Measurements from ENCODE around the gene OTOA.
"Not testable (repeated sequence)": the region's sequence is repeated elsewhere in the genome, so short reads cannot be mapped to it uniquely, and the experiment has no call there.

The OTOA gene

DNA sequence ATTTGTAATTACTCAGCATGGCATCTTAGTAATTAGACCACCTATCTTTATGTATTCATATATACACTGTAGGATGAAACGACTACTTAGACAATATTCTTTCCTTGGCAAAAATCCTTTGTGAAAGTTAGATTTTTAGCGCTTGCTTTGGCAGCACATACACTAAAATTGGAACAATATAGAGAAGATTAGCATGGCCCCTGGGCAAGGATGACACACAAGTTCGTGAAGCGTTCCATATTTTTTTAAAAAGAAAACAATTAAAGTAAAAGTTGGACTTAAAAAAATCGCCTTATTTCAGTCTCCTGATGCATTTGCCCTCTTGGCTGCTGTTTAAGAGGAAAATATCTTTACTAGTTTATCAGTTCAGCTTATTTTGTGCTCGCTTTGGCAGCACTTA is 21.9 kb upstream of the OTOA start:
- no peak for DNase-seq (ENCODE audit: low read depth)

DNA sequence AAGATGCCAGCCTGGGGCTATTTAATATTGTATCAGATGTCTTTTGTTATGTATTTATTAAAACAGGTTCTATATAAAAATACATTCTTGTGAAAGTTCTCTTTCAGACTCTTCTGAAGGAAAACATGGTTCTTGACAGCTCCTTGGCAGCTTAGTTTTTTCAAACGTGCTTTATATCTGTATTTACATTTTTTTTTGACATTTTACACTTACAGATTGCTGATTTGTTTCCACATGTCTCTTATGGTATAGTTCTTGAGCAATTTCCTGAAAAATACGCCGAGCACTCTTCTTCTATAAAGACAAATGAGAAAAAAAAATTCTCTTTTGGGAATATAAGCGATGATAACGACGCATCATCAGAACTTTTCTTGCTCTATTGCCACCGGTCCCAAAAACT is 20.9 kb upstream of the OTOA start:
- no peak for DNase-seq (ENCODE audit: low read depth)

DNA sequence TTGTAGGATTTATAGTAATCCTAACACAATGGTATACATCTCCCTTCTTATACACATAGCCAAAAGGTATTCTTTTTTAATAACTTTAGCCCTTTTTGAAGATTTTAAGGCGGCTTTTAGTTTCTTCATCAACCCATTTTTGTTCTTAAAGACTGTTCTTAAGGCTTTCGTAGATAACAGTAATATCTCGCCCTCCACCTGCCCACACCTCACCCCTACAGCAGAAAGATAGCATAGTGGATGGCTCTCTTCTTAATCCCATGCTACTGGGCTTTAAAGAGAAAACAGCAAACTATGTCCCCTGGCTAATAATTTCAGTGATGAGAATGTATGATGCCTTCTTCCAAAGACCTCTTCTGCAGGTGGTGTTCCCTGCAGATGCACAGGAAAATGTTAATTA is 20.0 kb upstream of the OTOA start:
- DNase-seq (ENCODE audit: low read depth) = no peak

DNA sequence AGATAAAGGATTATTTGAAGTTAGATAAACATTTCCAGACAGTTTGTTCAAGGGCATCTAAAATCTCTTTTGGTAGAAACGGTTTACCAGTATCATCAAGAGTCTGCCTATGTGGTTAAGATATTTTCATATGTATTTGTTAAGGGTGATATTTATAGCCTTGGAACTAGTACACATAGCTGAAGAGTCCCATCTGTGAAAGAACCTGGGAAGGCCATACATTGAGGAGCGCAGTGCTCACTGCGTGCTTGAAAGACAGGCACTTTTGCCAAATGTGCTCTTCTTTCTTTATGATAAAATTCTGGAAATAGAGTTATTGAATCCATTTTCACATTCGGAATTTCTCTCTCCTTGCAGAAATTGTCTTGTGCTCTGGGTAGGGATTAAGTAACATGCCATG is 19.1 kb upstream of the OTOA start:
- no peak for DNase-seq (ENCODE audit: low read depth)

DNA sequence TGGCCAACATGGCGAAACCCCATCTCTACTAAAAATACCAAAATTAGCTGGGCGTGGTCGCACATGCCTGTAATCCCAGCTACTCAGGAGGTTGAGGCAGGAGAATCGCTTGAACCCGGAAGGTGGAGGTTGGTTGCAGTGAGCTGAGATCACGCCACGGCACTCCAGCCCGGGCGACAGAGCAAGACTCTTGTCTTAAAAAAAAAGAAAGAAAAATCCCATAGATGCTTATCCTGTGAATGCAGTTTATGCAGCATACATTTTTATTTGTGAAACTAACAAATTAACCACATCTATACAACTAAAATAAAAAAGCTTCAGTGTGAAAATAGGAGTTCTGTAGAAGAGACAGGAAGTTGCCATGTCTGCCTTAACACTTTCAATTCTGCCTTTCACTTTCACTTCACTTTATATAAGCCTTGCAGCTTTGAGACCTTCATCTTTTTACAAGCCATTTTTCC is 18.5 kb upstream of the OTOA start:
- DNase-seq (ENCODE audit: low read depth) = peak; percentile 50

DNA sequence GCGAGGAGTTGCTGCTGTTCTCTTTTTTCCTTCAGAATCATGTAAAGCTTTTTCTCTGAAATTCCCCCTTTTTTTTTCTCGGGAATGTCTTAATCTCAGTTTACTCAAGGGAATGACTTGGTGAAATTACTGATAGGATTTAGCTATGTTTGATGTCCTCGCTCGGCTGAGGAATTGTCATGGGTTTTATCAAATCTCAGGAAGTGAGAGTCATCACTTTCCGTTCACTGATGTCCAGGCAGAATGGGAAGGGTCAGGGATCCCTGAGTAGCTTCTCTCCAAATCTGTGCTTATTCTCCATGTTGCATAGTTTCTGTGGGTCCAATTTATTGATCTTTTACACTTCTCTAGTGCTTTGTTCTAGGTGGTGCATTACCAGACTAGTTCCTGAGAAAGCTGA is 17.7 kb upstream of the OTOA start:
- DNase-seq (ENCODE audit: low read depth) = no peak

DNA sequence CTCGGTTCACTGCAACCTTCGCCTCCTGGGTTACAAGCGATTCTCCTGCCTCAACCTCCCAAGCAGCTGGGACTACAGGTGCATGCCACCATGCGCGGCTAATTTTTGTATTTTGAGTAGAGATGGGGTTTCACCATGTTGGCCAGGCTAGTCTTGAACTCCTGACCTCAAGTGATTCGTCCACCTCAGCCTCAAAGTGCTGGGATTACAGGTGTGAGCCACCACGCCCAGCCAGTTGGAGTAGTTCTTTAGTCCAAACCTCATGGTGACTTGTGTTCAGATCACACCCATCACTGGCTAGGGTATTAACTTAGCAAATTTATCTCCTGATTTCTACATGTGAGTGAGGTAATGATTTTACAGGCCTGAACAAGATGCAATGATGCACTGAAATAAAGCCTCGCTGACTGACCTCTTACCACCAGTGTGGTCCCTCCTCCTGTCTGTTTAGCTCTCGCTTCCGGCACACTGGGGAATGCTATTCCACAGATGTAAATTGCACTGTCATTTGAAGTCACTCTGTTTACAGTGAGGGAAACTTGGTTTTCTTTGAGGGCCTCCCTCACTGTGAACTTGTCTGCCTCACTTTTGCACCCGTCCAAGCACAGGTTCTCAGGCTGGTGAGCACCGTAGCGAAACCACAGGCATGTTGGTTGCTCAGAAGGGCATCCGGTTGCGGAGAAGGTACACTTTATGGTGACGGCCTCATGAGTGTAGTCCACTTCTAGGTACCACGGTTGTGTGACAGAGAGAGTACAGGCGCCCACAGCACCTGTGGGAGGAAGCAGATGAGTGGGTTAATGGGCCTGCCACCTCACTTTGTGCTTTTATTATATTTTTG is 16.8 kb upstream of the OTOA start:
- no peak for DNase-seq (ENCODE audit: low read depth)

DNA sequence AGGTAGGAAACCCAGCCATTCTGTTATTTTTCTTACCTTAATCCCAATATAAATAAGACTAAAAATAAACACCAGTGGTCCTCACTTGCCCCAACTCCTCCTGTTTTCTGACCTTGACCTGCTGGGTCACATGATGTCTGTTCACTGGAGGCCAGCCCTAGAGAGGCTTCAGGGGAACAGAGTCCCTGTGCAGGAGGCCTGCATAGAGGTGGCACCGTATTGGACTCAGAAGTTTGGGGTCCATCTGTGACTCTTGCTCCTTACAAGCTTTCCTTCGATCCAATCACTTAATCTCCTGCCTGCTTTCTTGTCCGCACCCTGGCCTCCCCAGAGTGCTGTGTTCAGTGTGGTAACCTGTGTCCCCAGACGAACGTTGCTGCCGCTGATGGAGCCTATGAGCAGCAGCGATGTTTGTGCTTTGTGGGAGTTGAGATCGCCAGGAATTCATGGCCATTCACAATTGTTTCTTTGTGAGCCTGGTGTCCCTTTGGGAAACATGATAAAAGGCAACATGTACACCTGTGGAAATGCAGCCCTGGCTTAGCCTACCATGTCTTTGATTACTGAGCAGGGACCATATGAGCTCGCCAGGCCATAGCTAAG is 16.1 kb upstream of the OTOA start:
- no peak for DNase-seq (ENCODE audit: low read depth)

DNA sequence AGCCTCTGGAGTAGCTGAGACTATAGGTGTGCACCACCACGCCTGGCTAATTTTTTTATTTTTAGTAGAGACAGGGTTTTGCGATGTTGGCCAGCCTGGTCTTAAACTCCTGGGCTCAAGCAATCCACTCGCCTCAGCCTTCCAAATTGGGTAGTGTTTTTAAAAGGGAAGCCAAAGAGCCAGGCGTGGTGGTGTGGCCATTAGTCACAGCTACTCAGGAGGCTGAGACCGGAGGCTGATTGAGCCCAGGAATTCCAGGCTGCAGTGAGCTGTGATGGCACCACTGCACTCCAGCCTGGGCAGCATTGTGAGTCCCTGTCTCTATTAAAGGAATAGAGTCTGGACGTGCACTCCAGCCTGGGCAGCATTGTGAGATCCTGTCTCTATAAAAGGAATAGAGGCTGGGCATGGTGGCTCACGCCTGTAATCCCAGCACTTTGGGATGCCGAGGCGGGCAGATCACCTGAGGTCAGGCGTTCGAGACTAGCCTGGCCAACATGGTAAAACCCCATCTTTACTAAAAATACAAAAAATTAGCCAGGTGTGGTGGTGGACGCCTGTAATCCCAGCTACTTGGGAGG is 13.9 kb upstream of the OTOA start:
- DNase-seq (ENCODE audit: low read depth) = not testable (repeated sequence)

DNA sequence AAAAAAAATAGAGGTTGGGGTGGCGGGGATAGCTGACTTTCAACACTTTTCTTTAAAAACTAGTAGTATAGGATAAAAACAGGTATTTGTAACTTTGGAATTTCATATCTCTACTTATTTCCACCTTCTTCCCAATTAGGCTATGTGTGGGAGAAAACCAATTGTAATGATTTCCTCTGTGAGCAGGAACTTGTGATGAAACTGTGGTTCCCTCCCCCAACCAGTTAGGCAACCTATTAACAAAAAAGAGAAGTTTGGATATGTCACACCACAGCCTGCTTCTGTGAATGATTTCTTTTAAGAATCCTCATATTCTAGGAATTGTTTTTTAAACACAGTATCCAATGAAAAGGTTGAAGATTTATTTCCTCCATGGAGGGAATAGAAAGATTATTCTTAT is 13.2 kb upstream of the OTOA start:
- DNase-seq (ENCODE audit: low read depth) = no peak

DNA sequence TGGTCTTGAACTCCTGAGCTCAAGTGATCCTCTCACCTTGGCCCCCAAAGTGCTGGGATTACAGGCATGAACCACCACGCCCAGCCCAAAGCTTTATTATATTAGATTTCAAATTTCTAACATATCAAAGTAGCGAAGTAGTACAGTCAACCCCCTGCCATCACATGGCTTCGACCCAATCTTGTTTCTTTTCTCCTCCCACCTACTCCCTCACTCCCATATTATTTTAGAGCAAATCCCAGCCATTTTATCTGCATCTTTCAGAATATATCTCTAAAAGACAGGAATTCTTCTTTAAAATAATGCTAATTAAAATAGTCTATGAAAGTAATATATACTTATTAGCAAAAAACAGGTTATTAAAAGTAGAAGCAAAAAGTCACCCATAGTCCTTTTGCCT is 12.3 kb upstream of the OTOA start:
- DNase-seq (ENCODE audit: low read depth) = no peak

DNA sequence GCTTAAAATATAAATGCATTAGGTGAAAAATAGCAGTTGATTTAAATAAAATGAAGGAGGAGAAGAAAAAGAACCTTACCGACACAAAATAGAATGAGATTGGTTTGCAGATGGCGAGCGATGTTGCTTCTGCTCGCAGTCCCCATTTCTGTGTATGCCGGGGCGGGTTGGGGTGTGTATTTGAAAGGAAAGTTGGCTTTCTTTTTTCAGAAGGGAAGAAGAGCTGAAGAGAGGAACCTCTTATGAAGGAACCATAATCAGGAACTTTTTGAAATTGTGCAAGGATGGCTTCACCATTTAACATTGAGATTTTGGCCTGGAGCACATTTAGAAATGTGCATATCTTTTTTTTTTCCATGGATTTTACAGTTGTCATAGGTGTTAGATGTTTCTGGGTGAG is 11.3 kb upstream of the OTOA start, which contains the start of gene IGSF6:
TSS of gene IGSF6 (minus strand) at position 156 of the 400 bp plus-strand sequence. CDS start at position 146, 10 bp downstream.
- DNase-seq (ENCODE audit: low read depth) = no peak

DNA sequence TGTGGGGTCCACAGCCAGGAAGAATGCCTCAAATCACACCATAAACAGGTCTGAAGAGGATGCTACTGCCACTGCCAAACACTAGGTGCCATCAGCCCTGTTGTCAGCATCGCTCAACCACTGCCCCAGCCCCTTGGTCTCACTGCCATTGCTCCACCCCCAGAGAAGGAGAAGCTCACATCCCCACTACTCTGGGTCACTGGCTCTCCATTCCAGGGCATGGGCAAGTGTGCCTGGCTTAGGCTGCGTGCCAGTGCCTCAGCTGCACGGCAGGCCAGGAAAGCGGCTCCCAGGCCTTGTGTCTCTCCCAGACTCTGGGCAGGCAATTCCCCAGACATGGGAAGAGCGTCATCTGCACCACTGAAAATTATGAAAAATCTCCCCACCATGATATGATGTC is 10.2 kb upstream of the OTOA start:
- no peak for DNase-seq (ENCODE audit: low read depth)

DNA sequence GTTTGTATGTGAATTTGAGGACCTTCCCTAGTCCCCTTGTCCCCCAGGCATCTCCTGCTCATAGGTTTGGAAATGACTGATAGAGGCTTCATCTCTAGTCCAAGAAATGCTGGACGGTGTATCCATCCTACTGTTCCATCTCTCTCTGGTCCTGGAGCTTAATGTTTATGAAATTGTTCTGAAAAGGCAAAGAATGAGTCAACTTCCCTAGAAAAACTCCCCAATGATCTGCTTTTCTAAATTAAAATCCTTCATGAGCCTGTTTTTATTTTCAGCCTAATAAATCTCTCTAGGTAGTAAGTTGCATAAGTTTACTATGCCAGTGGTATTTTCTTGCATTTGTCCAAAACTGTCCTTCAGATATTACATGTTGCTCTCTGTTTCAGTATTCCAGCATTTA is 9.3 kb upstream of the OTOA start:
- DNase-seq (ENCODE audit: low read depth) = no peak

DNA sequence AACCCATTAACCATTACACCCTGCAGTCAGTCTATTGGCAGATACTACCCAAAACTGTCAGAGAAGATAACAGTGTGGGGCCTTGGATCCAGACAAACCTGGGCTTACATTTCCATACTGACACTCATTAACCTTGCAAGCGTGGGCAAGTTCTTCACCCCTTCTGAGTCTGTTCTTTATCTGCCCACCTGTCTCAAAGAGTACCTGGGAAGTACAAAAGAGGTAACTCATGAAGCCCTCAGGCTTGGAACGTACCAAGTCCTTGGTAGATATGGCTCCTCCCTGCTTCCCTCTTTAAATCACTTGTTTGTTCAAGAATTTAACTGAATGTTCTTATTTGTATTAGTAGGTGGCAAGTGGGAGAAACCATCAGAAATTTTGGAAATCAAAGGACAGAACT is 8.9 kb upstream of the OTOA start:
- DNase-seq (ENCODE audit: low read depth) = no peak

DNA sequence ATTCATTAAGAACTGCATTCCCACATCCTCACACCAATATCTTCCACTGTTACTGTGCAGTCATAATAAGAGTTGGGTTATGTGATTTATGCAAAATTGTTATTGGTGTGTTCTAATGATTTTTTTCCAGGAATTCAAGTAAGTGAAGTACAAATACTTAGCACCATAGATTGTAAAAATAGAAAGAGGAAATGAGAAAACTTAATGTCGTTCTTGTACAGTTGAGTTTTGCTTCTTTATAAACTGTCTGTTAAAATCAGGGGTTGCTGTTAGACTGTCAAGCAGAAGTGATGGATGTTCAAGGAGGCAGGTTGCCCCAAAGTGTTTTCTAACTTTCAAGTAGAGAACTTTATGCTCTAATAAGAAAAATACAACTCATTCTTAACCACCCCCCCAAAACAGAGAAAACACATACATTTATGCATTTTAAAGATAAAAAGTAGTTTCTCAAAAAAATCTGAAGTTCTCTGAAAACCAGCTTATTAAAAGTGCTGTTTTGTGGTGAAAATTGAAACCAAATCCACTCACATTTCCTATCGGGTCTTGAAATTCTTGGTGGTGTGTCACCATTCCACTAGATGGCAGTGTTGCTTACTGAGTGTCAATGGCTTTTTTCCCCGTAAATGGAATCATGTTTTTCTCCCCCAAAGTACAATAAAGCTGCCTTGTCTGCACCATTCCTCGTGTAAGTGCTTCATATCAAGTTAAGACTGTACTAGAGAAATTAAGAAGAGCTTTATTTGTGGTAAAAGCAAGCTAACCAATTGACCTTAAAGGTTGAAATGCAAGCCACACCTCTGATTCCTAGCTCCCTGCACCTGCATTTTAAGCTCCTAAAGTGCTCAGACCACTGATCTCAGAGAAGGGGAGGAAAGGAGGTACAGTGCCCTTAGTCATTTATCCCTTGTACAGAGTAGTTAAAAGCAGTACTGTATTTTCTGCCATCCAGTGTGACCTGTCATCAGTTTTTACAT is 6.7 kb upstream of the OTOA start:
- peak; percentile 67 for DNase-seq (ENCODE audit: low read depth)

DNA sequence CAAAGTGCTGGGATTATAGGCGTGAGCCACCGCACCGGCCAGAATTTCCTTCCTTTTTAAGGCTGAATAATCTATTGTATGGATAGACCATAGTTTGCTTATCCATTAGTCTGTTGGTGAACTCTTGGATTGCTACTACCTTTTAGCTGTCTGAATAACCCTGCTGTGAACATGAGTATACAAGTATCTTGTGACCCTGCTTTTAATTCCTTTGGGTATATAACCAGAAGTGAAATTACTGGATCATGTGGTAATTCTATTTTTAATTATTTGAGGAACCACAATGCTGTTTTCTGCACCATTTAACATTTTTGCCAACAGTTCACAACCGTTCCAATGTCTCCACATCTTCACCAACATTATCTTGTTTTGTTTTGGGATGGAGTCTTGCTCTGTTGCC is 4.6 kb upstream of the OTOA start:
- DNase-seq (ENCODE audit: low read depth) = no peak

DNA sequence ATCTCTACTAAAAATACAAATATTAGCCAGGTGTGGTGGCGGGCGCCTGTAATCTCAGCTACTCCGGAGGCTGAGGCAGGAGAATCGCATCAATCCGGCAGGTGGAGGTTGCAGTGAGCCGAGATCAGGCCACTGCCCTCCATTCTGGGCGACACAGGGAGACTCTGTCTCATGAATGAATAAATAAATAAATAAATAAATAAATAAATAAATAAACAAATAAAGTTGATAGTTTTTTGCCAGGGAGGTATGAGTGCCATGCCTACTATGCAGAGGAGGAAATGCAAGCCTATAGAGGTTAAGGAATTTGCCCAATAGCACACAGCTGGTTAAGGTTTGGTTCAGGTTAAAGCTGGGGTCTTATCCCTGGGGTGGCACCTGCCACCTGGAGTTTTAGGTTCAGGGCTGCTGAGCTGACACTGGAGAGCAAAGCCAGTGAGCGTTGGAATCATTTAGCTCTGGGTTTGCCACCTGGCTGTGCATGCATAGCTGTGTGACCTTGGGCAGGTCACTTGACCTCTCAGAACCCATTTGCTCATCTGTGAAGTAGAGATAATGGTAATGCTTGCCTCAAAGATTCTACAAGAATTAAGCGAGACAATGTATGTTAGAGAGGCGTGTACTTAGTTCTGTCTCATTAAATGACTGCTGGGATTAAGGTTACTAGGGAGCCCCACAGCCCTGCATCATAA is 1.2 kb downstream of the OTOA start:
- no peak for DNase-seq (ENCODE audit: low read depth)

DNA sequence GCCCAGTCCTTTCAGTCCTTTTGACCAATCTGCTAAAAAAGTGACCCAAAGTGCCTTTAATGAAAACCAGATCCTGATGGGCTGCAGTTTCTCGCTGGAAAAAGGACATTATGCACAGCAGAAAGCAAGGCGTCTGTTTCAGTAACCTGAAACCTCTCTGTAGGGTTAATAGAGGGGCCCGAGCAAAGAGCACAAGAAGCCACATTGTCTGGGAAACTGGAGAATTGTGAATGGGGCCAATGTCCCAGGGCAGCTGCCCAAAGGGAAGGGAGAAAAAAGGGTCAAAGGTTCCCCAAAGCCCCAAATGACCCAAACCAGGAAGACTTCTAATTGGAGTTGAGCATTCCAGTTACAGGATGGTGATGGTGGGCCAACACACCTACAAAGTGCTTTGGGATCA is 3.0 kb downstream of the OTOA start:
- DNase-seq (ENCODE audit: low read depth) = no peak

DNA sequence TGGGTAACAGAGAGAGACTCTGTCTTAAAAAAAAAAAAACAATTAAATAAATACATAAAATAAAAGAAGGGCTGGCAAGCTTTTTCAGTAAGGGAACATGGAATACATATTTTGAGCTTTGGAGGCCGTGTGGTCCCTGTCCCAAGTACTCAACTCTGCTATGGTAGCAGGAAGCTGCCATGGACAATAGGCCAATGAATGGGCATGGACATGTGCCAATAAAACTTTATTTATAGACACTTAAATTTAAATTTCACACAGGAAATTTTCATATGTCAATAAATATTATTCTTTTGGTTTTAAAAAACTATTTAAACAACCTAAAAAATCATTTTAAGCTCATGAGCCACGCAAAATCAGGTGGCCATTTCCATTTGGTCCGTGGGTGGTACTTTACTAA is 3.8 kb downstream of the OTOA start:
- no peak for DNase-seq (ENCODE audit: low read depth)

DNA sequence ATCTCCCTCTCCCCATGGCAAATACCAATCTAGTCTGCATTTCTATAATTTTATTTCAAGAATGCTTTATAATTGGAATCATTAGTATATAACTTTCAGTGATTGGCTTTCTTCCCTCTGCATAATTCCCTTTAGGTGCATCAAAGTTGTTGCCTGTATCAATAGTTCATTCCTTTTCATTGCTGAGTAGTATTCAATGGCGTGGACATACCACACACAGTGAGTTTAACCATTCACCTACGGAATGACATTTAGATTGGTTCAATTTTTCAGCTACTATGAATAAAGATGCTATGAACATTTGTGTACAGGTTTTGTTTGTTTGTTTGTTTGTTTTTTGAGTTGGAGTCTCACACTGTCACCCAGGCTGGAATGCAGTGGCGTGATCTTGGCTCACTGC is 9.7 kb downstream of the OTOA start:
- DNase-seq (ENCODE audit: low read depth) = no peak

DNA sequence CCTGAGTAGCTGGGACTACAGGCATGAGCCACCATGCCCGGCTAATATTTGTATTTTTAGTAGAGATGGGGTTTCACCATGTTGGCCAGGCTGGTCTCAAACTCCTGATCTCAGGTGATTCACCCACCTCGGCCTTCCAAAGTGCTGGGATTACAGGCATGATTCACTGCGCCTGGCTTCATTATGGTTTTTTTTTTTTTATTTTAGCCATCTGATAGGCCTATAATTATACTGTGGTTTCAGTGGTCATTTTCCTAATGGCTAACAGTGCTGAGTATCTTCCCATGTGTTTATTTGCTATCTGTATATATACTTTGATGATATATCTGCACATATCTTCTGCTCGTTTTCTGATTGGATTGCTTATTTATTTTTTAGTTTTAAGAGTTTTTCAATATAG is 10.7 kb downstream of the OTOA start:
- DNase-seq (ENCODE audit: low read depth) = not testable (repeated sequence)

Measured in EH (cell line).